HuH-7.5 (cell line): ENCODE results near the gene LRRC47.

Source experiments
- DNase-seq: peaks from one replicate; pipeline ENCODE4 v3.0.0; 2011; ENCODE audit warnings: low spot score

LRRC47 gene

GRCh38 chr1:3796215-3797061, at the start of gene LRRC47:
Gene LRRC47 (minus strand): TSS chr1:3796498. CDS start chr1:3796476, 22 bp downstream.
- DNase-seq = peak; percentile 98

GRCh38 chr1:3842912-3843311, 46.6 kb upstream of the LRRC47 start:
- DNase-seq = no peak

GRCh38 chr1:3841491-3841890, 45.2 kb upstream of the LRRC47 start:
- DNase-seq = no peak

- DNase-seq = no peak
These were observed 42.5 kb upstream of the LRRC47 start for GRCh38 chr1:3838788-3839187.

- DNase-seq = no peak
These were observed 41.4 kb upstream of the LRRC47 start for GRCh38 chr1:3837685-3838084.

- no peak for DNase-seq
These were observed 40.9 kb upstream of the LRRC47 start for GRCh38 chr1:3837200-3837599.

- DNase-seq = no peak
These were observed 40.1 kb upstream of the LRRC47 start for GRCh38 chr1:3836421-3836820.

GRCh38 chr1:3834701-3835100, 38.4 kb upstream of the LRRC47 start:
- no peak for DNase-seq

GRCh38 chr1:3831689-3832088, 35.4 kb upstream of the LRRC47 start:
- DNase-seq = no peak

GRCh38 chr1:3828391-3828790, 32.1 kb upstream of the LRRC47 start:
- DNase-seq = no peak

GRCh38 chr1:3827813-3828307, 31.6 kb upstream of the LRRC47 start:
- no peak for DNase-seq

GRCh38 chr1:3825356-3825755, 29.1 kb upstream of the LRRC47 start:
- DNase-seq = no peak

- DNase-seq = no peak
These were observed 28.4 kb upstream of the LRRC47 start for GRCh38 chr1:3824650-3825049.

GRCh38 chr1:3822421-3822820, 26.1 kb upstream of the LRRC47 start:
- DNase-seq = no peak

GRCh38 chr1:3821908-3822307, 25.6 kb upstream of the LRRC47 start:
- no peak for DNase-seq

- no peak for DNase-seq
These were observed 25.1 kb upstream of the LRRC47 start for GRCh38 chr1:3821447-3821846.

- DNase-seq = no peak
These were observed 24.7 kb upstream of the LRRC47 start for GRCh38 chr1:3821004-3821403.

GRCh38 chr1:3820316-3820715, 24.0 kb upstream of the LRRC47 start:
- no peak for DNase-seq

- DNase-seq = no peak
These were observed 23.5 kb upstream of the LRRC47 start for GRCh38 chr1:3819771-3820200.

- no peak for DNase-seq
These were observed 21.7 kb upstream of the LRRC47 start for GRCh38 chr1:3817821-3818597.

GRCh38 chr1:3817138-3817740, 20.9 kb upstream of the LRRC47 start:
- no peak for DNase-seq

- DNase-seq = no peak
These were observed 20.2 kb upstream of the LRRC47 start for GRCh38 chr1:3816331-3817137.
